DOHH2 (cell line): Measurements from ENCODE around the gene ABHD12.

Source experiments
- CTCF ChIP-seq: fragments of 200-600 bp; sonication (generic); IDR thresholded peaks from one replicate; pipeline ENCODE4 v1.5.1; 2014; ENCODE audit warnings: antibody characterized with exemption, mild to moderate bottlenecking, low read depth, low read length; ENCODE audit not compliant: poor library complexity, severe bottlenecking
- EZH2phosphoT487 ChIP-seq: fragments of 200-600 bp; sonication (generic); IDR thresholded peaks from 2 replicates; pipeline ENCODE4 v1.6.1; 2017; ENCODE audit warnings: borderline replicate concordance, mild to moderate bottlenecking, antibody characterized with exemption, low read length, moderate library complexity, mixed read lengths

- TF ChIP-seq CTCF (no peak), EZH2phosphoT487 (no peak)
These were observed 132.7 kb downstream of the ABHD12 start for GRCh38 chr20:25257756-25258475.
